HG03520 (cell line): ENCODE measurements around the gene AK5.

Source experiments
- ATAC-seq: cut with Tn5 transposase; IDR thresholded peaks from one replicate; pipeline ENCODE4 v1.9.1; 2021; ENCODE audit warnings: mild to moderate bottlenecking, moderate library complexity; ENCODE audit not compliant: unreplicated experiment

AK5 gene

GRCh38 chr1:77536813-77537212, 255.0 kb downstream of the AK5 start:
- no peak for ATAC-seq

DNA sequence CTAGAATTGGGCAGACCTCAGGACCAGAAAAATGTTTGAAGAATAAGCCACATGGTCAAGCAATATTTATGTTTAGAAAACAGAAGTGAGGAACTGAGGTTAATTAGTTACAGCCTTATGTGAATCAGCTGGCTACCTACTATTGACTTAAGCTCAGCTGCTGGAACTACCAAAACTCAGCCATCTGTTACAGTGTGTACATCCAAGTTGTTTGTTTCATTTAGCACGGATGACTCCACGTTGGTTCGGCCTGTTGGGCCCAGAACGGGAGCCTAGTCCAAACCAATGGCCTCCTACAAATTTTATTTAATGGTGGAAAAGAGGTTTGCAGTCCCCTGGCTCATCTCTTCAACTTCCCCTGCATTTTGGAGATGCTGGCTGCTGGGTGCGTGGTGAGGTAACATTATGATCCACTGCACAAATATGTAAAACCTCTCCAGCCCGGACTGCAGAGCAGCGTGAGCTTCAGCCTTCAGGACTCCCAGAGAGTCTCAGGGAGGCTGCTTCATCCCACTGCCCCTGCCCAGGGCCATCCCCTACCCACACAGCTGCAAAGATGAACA, 257.2 kb downstream of the AK5 start:
- peak; percentile 71 for ATAC-seq

DNA sequence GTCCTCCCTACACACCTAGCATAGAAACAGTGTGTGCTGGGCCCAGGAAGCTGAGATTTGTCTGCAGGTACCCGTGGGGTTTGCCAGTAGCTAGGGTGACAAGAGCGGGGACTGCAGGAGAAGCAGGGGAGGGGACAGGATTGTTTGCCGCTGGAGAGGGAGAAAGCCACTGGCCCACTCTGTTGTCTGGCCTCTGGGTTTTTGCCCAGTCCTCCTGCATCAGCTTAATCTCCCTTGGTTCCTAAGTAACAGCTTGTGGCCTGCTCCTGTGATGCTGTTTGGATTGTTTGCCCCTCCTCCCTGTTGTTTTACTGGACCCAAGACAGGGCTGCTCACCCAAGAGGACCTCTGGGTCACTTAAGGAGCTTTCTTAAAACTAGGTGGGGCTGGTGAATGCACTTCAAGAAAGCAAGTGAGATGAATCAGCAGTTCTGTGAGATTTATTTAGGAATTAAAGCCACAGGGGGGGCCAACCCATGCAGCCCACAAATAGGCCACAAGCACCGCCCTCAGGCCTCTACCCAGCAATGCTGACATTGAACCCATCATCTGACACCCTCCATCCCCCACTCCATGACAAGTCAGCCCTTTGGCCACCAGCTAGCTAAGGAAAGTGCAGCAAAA, 257.8 kb downstream of the AK5 start:
- ATAC-seq = no peak

- no peak for ATAC-seq
Observed at GRCh38 chr1:77540501-77541161, 258.8 kb downstream of the AK5 start.

DNA sequence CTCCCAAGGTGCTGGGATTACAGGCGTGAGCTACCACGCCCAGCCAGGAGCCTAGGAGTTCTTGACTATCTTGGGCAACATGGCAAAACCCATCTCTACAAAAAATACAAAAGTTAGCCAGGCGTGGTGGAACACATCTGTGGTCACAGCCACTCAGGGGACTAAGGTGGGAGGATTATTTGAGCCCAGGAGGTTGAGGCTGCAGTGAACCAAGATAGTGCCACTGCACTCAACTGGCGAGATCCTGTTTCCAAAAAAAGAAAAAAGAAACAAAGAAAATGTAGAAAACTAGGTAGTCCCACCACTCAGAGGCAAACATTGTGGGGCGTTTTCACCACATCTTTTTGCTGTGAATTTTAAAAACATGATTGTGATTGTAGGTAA, 259.3 kb downstream of the AK5 start:
- ATAC-seq = no peak

DNA sequence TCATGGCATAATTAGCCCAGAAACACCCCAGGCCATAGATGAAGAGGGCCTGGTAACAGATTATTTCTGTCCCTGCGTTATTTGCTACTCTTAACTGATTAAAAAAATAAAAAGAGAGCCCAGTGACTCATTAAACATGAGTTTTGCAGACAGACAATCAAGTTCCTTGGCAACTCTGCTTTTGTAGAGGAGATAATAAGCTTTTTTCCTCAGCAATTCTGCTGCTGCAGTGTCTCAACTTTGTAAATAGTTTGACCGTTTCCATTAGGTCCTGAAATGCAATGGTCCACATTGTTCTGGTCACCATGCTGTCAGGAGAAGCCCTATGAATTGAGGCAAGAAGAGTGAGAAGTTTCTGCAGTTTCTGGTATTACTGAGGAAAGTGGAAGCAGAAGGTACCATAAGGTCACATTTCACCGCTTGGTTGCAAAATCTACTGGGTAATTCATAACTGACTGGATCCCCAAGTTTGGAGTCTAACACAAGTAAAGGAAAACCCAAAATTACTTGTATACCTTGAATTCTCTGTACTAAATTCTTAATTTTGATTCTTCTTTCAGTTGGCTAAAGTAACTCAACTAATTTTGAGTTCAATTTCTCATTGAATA, 261.1 kb downstream of the AK5 start:
- ATAC-seq = no peak

- no peak for ATAC-seq
Observed at GRCh38 chr1:77543822-77544448, 262.1 kb downstream of the AK5 start.

- ATAC-seq = no peak
Observed at GRCh38 chr1:77544845-77545244, 263.0 kb downstream of the AK5 start.

- ATAC-seq = no peak
Observed at GRCh38 chr1:77545970-77546369, 264.2 kb downstream of the AK5 start.

- ATAC-seq = no peak
Observed at GRCh38 chr1:77546890-77547289, 265.1 kb downstream of the AK5 start.

DNA sequence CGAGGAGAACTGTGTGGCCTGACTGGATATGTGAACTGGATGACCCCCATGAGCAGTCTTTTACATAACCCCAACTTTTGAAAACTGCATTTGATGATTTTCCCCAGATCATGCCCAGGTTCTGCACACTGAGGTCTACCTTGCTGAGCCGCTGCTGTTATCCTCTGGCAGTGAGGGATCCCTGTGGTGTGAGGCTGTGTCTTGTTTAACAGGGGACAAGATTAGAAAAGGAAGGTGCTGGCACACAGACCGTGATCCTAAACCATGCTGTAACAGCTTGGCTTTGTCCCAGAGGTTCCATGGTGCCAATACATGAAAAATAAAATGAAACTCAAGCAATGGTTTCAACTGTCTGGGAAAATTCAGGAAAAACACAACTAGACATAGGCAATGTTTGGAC, 266.5 kb downstream of the AK5 start:
- no peak for ATAC-seq

DNA sequence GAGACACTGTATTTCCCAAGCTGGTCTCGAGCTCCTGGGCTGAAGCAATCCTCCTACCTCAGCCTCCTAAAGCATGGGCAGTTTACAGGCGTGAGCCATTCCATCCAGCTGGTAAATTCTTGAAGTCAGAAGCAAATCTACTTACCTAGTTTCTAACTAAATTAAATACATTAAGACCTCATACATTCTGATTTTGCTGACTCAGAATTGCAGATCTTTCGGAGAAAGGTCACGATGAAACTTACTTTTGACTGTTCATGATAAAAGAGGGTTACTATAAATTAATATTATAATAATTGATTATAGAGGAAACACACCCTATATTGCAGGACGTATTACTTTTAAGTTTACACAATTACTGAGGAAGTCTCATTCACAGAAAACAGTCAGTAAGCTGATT, 268.3 kb downstream of the AK5 start:
- no peak for ATAC-seq

- no peak for ATAC-seq
Observed at GRCh38 chr1:77552626-77553025, 270.8 kb downstream of the AK5 start.

GRCh38 chr1:77553568-77554291, 271.9 kb downstream of the AK5 start:
- no peak for ATAC-seq

GRCh38 chr1:77556045-77556444, 274.2 kb downstream of the AK5 start:
- no peak for ATAC-seq

DNA sequence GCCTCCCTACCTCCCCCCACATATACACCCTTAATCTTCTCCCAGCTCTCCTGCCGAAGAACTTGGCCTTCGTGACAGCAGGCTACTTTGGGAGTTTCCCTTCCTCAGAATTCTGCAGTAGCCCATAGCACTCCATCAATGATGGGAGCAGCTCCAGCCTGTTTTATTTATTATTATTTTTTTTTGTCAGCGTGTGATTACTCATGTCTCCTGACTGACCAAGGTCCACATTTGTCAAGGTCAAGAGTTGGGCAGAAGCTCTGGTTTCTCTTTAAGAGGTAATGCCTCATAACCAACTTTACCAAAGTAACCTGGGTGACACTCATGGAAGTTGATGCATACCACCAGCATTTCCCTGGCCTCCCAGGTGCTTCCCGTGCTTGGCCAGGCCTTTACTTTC, 275.2 kb downstream of the AK5 start:
- ATAC-seq = no peak

DNA sequence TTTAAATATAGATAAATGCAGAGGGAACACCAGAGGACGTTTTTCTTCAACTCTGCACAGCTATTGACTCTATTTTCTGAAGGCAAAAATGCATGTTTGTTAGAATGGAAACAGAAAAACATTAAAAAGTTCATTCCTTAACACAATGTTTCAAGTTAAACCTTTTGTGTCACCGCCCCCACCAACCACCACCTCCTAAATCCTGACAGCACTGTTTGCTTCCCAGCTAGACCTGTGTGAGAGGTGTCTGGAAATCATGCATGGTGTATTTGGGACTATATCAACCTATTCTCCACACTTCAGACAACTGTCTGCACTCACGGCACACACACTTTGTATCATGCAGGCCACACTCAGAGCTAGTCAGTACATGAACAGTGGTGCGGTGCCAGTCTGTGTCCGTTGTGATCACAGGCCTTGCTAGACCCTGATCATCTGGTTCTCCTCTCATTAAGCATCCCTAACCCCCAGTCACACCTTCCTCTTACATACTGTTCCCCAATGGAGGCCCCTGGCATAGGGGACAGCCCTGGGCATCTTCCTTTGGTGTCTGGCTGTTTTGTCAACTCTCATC, 276.9 kb downstream of the AK5 start:
- ATAC-seq = no peak

DNA sequence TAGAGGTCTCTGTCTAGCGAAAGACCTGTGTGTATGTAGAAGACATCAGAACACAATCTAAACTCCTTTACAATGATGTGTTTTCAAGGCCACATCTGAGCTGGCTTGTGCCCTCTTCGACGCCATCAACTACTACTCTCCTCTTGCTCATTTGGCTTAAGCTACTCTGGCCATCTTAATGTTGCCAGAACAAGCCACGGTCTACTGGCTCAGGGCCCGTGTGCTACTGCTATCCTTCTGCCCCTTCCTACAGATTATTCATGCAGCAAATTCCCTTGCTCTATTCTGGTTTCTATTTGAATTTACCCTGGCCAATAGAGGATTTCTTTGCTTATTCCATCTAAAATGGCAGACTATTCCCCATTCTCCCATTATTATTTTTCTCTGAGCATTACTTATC, 278.9 kb downstream of the AK5 start:
- ATAC-seq = no peak

DNA sequence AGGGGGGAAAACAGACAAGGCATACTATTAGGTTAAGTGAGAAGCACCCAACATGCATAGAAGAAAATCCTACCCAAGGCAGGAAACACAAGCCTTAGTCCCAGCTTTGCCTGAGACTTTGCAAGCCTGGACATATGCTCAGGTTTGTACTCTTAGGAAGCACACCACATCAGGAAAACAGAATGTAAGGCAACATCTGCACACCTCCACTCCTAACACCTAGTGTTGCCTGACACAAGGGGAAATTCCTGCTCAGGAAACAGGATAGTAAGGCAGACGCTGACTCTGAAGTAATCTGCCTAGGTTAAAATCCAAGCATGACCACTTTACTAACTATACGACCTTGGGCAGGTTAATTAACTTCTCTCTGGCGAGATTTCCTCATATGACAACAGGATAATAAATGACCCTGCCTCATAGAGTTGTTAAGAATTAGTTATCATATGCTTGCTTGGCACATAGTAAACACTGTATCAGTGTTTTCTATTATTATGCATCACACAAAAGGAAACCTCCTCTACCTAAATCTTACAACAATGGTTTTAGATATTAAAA, 280.9 kb downstream of the AK5 start:
- ATAC-seq = no peak

DNA sequence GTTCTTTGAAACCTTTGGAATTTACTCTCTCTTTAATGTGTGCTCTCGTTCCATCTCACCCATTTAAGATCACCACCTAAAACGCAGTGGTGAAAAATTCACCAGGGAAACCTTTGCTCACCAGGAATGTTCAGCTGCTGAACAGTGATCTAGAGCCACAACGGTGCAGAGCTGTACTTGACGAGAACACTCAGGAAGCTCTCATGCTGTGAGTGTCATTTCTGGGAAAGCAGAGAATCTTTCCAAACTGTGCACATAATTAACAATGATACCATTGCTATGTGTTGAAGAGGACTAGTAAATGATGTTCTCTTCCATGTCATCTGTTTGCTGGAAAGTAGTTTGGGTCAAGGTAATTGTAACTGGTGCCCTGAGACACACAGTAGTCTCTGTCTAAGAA, 283.5 kb downstream of the AK5 start:
- ATAC-seq = no peak

GRCh38 chr1:77571642-77572041, 289.8 kb downstream of the AK5 start:
- no peak for ATAC-seq
